GM18526 (cell line): Measurements from ENCODE around the gene GPC6.

Source experiments
- POLR2A ChIP-seq: IDR thresholded peaks from 3 replicates; pipeline ENCODE4 v1.6.1; 2011; ENCODE audit not compliant: insufficient read length; ENCODE audit errors: extremely low read depth

The GPC6 gene

DNA sequence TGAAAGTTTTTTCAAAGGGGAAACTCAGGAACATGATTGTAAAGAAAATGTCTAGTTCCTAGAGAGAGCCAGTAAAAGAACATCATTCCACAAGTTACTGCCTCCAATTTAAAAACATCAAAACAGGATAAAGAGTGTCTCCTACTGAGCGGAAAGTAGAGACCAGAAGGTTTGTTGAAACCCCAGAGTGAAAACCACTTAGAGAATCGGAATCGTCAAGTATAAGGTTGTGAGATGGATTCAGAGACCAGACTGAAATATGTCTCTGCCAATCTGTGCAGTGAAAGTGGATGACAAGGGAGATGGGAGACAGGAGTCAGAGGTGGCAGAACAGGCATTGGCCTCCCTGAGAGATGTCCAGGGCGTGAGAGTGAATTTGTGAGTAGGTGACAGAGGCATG lies 133.4 kb downstream of the GPC6 start:
- TF ChIP-seq POLR2A, result no peak

- TF ChIP-seq POLR2A, result no peak
Measured at GRCh38 chr13:93361703-93362102, 135.1 kb downstream of the GPC6 start.

DNA sequence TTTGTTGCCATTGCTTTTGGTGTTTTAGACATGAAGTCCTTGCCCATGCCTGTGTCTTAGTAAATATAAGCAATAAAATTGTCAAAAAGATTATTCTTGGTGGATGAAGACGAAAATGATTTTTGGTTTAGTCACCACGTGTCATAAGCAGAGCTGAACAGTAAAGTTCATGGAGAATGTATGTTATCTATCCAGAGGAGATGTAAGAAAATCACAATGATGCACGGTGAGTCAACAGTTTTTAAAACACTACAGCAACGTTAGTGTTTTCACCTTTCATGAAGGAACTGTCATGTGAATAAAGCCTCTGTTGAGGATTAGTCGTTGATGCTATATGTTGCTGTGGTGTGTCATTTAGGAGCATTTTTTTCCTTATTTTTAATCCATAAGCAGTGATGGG lies 137.6 kb downstream of the GPC6 start:
- no peak for TF ChIP-seq POLR2A

GRCh38 chr13:93368296-93368695 lies 141.7 kb downstream of the GPC6 start:
- no peak for TF ChIP-seq POLR2A

- TF ChIP-seq POLR2A, result no peak
Measured at GRCh38 chr13:93368718-93369117, 142.1 kb downstream of the GPC6 start.

DNA sequence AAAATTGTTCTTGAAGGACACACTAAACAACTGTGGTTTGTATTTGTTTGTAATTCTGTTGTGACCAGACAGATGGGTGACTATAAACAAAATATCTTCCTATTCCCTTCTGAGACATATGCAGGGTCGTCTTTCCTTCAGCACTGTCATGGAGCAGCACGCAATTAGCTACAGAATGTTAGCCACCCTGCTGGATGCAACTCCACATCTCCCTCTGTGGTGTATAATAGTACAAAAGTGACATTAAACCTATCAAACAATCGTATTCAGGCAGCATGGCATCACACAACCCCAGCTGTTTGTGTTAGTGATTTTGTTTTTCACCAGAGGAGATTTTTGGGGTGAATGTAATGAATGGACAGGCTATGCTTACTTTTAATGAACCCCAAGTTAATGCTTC lies 146.2 kb downstream of the GPC6 start:
- no peak for TF ChIP-seq POLR2A

DNA sequence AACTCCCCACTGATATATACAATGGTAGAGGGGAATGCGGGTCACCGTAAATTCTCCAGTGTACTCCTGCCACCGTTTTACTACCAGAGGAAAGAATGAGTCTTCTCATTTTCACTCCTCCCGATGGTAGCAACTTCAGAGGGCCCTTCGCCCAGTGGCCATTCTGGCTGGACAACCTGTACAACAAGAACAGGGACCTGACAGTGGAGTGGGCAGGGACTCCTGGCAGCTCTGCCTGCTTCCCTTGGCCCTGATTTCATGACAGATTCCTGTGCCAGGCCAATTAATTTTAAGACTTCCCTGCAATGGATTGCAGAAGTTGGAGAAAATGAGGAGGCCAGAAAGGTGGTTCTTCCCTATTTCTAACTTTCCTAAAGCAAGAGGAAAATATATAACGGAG lies 148.9 kb downstream of the GPC6 start:
- no peak for TF ChIP-seq POLR2A

DNA sequence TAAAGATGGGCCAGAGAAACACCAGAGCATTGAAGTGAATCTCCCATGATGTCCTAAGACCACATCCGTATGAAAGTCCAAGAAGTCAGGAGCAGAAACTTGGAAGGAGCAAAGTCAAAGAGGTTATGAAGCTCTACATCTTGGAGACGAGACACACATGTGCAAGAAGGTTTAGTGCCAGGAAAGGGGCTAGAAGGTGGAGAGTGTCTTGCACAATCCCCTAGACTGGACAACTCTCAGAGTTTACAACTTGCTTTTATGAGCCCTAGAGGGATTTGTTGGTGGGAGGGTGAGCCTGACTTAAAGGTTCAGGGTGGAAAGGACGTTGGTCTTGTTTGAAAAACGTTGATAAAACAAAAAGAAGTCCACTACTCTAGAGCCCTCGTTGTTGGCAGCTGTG lies 150.6 kb downstream of the GPC6 start:
- TF ChIP-seq POLR2A, result no peak

GRCh38 chr13:93378184-93378583 lies 151.6 kb downstream of the GPC6 start:
- no peak for TF ChIP-seq POLR2A

DNA sequence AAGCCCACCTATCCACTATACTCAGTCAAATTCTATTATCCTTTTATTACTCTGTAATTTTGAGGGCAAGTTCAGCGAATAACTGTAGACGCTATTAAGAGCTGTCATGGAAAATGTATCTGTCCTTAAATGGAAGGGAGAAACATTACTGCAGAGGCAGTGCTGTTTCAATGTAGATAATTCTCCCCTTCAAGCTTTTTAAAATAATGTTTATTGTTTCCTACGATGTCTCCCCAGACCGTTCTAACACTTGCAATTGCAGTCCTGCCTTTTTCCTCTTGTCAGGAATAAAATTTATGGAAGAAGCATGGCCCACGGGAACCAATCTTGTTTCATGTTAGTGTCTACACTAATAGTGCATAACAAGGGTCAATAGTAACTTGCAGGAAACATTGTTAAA lies 159.5 kb downstream of the GPC6 start:
- no peak for TF ChIP-seq POLR2A

GRCh38 chr13:93388701-93389100 lies 162.1 kb downstream of the GPC6 start:
- TF ChIP-seq POLR2A, result no peak

DNA sequence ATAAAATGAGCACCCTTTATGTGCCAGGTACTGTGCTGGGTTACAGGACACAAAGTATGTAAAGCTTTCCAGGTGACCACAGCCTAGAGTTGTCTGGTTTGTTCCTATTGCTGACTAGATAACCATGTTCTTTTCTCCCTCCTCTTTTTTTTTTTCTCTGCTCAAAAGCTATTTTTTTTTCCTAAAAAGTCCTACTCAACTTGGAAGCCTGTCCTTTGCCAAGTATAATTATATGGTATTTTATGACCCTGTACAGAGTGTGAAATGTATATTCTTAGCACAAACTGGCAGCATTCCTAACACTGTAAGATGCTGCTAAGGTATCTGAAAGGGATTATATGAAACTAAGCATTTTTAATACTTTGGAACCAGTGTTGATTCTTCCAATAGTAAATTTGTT lies 171.0 kb downstream of the GPC6 start:
- no peak for TF ChIP-seq POLR2A

GRCh38 chr13:93398167-93399035 lies 171.8 kb downstream of the GPC6 start:
- no peak for TF ChIP-seq POLR2A

- TF ChIP-seq POLR2A, result no peak
Measured at GRCh38 chr13:93399212-93399611, 172.6 kb downstream of the GPC6 start.

- TF ChIP-seq POLR2A, result no peak
Measured at GRCh38 chr13:93406136-93406535, 179.5 kb downstream of the GPC6 start.

GRCh38 chr13:93407551-93407950 lies 180.9 kb downstream of the GPC6 start:
- no peak for TF ChIP-seq POLR2A

DNA sequence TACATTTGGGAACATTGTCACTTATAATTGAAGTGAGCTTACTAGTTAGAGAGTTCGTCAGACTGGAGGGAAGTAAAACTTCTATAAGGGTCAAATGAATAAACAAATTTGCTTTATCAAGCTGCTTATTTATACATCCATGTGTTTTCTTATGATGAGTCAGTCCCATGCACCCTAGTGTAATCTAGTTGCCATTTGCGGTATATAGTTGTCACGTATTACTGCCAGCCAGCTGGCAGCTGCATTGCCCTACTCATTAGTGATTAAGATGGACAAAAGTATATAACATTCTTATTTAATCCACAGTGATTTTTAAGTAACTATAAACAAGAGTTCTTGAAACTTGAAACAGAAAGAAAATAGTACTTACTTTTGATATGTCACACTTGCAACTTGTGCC lies 182.4 kb downstream of the GPC6 start:
- no peak for TF ChIP-seq POLR2A
